NCI-H82 treated with DMSO at 0.1 percent for 48 hours (cell line): ENCODE measurements around the gene CSNK1G2.
"Not testable (repeated sequence)": the region's sequence is repeated elsewhere in the genome, so short reads cannot be mapped to it uniquely, and the experiment has no call there.

Source experiments
- DNase-seq: peaks from one replicate; lab custom pipeline; 2025; ENCODE audit not compliant: unreplicated experiment; lab: John Stamatoyannopoulos, UW

Gene CSNK1G2

DNA sequence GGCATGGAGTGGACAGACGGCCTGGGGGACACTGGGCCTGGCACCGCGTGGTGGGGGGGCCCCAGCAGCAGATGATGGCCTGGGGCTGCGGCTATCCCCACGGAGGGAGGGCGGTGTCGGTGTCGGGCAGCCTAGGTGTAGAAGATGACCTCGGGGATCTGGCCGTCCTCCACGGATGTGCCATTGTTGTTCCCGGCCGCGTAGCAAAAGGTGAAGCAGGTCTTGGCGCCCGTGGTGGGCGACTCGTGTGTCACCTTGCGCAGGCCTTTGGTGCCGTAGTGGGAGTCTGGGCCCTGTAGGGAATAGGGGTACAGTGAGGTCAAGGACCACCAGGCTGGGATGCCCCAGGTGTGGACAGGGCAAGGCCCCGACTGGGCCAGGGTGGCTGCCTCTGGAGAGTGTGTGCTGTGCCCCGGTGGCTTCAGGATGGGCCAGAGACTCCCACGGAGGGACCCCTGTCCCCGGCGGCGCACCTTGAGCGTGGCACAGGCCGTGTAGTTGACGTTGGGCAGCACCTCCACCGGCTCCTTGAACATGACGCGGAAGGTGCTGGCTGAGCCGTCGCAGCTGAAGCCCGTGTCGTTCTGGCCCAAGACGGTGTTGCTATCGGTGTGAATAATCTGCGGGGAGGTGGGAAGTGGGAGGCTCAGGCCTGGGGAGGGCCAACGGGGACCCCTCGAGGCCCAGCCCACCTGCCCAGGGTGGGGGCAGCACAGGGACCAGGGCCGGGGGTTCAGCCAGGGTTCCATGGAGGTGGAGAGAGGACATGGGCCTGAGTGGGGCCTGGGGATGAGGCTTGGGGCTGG lies 45.6 kb downstream of the CSNK1G2 start:
- DNase-seq = no peak

GRCh38 chr19:1987197-1988187 lies 46.5 kb downstream of the CSNK1G2 start:
- DNase-seq = no peak

DNA sequence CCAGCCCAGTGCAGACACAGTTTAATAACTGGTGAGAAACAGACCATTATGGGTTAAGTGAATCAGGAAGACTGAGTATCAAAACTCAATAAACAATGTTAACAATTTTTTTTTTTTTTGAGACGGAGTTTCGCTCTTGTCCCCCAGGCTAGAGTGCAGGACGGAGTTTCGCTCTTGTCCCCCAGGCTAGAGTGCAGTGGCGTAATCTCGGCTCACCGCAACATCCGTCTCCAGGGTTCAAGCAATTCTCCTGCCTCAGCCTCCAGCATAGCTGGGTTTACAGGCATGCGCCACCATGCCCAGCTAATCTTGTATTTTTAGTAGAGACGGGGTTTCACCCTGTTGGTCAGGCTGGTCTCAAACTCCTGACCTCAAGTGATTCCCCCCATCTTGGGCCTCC lies 47.5 kb downstream of the CSNK1G2 start:
- not testable (repeated sequence) for DNase-seq

DNA sequence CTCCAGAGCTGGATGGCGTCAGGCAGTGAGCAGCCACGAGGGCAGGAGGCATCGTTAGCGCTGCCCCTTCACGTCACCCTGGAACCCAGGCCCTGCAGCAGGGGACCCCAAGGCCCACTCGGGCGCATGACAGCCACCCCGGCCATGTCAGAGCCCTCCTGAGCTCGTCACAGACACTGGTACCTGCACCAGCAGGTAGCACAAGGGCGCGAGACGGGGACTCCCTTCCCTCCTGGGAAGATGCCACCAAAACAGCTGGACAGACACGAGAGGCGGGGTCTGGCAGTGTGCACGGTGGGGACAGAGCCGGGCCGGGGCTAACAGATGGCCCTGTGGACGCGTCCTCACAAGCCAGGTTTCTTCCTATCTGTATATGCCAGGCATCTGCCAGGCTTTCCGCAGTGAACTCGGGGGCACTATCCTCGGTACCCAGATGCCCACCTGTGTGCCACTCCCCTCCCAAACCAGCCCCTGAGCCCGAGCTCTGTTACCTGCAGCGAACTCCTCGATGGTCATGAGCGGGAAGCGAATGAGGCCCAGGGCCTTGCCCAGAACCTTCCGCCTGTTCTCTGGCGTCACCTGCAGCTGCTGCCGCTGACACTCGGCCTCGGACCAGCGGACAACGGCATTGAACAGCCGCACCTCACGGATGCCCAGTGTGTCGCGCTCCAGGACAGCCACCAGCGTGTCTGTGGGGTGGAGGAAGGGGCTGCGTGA lies 48.7 kb downstream of the CSNK1G2 start:
- DNase-seq = no peak

- no peak for DNase-seq
These were observed 49.5 kb downstream of the CSNK1G2 start for GRCh38 chr19:1990230-1991017.

DNA sequence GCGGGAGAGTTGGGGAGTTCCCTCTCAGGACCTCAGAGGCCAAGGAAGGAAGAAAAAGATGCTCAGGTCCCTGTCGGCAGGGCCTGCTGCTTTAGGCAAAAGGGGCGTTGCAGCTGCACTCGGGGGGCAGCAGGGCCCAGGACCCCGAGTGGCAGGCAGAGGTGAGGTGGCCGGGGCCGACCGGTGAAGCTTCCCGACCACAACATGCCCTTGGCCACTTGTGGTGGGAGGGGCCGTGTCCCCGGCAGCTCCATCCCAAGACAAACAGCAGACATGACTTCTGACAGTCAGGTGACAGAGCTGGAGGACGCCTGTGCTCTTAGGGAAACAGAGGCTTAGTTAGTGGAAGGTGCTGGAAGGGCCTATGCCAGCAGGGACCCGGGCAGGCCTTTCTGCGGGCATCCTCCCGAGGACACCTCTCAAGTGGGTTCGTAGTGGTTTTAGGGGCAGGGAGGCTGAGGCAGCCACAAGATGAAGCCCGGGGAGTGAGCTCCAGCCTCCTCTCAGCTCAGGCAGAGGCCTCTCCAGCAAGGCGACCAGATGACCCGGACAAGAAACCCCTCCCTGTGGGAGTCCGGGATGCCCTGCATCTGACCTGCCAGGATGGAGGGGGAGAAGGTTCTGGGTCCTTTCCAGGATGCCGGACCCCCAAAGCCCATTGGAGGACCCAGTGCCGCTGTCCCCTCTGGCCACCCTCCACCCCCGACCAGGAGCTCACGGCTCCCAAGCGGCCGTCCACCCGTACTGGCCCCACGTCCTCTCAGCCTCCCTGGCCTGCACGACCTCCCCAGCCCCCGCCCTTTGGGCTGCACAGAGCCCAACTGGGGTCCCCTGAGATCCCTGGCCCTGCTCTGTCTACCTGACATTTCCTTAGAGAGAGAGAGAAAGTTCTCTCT lies 50.3 kb downstream of the CSNK1G2 start:
- DNase-seq = no peak

GRCh38 chr19:1992759-1993260 lies 51.8 kb downstream of the CSNK1G2 start:
- DNase-seq = no peak

DNA sequence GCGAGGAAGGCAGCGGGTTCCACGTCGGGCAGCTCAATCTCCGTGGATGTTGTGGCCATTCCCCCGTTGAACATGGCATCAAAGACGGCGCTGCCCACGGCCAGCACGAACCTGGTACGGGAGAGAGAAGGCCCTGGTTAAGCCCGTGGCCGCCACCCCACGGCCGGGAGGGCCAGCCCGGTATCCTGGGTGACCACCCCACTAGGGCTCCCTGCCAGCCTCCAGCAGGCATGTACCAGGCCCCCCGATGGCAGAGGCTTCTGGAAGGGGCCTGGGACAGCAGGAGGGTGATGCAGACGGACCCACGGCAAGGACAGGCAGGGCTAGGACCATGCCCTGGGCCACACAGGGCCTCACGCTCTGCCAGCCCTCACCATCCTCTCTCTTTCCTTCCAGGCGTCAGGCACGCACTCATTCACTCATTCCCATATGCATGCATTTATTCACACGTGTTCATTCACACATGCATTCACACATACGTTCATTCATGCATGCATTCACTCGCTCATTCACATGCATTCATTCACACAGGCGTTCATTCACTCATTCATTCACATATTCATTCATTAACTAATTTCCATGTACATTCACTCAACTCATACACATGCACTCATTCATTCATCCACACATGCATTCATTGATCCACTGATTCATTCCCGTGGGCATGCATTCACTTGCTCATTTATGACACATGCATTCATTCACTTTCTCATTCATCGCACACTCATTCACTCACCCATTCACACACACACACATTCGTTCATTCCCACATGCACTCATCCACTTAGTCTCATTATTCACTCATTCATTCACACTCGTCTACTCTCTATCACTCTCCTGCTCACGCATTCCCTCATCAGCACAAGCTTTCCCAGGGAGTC lies 56.6 kb downstream of the CSNK1G2 start:
- DNase-seq = no peak

DNA sequence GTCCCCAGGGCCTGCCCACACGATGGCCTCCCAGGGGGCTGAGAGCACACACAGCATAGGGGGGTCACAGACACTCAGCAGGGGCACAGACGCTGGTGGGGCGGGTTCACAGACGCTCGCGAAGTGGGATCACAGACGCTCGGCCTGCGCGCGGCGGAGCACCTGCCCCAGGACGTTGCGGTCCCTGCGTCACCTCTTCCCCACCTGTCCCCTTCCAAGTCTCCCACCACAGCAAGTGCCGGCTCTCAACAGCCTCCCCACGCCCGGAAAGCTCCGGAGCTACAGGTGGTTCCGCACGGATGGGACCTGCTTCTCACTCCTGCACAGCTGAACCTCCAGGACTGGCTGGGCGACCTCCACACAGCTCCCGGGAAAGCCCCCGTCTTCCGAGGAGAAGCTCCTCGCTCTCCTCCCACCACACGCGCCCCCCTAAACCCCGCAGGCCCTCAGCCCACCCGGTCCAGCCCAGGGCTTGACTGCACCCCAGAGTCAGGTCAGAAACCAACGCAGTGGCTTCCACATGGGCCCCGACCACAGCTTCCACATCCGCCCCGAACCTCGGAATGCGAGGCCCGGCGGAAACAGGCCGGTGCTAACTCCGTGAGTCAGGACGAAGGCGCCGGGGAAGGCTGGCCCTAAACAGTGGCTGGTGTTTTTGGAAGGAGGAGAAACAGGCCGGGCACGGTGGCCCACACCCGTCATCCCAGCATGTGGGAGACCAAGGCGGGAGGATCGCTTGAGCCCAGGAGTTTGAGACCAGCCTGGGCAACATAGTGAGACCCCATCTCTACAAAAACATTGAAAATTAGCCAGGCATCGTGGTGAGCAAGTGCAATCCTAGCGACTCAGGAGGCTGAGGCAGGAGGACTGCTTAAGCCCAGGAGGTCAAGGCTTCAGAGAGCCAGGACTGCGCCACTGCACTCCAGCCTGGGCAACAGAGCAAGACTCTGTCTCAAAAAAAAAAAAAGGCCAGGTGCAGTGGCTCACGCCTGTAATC lies 58.0 kb downstream of the CSNK1G2 start:
- DNase-seq = no peak

- no peak for DNase-seq
These were observed 59.0 kb downstream of the CSNK1G2 start for GRCh38 chr19:1999856-2000515.

- no peak for DNase-seq
These were observed 62.9 kb downstream of the CSNK1G2 start for GRCh38 chr19:2003874-2004273.

DNA sequence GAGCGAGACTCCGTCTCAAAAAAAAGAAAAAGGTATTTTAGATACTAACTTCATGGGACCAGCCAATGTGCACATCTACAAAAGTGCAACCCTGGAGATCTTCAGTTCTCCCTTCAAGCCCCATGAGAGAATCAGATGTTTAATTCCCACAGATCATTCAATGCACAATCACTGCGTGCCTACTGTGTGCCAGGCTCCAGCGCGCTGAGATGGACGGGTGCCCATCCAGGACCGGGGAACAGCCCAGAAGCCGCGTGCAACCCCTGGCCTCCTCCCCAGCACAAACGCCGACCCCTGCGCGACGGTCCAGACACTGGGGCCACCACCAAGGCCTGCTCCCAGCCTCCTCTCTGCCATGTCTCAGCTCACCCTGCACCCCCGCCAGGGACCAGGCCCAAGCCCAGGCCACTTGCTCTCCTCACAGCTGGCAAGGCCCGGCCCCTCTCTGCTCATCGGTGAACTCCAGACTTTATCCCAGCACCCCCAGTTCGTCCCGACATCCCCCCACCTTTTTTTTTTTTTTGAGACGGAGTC lies 69.2 kb downstream of the CSNK1G2 start:
- no peak for DNase-seq

- DNase-seq = no peak
These were observed 70.2 kb downstream of the CSNK1G2 start for GRCh38 chr19:2011169-2011568.

DNA sequence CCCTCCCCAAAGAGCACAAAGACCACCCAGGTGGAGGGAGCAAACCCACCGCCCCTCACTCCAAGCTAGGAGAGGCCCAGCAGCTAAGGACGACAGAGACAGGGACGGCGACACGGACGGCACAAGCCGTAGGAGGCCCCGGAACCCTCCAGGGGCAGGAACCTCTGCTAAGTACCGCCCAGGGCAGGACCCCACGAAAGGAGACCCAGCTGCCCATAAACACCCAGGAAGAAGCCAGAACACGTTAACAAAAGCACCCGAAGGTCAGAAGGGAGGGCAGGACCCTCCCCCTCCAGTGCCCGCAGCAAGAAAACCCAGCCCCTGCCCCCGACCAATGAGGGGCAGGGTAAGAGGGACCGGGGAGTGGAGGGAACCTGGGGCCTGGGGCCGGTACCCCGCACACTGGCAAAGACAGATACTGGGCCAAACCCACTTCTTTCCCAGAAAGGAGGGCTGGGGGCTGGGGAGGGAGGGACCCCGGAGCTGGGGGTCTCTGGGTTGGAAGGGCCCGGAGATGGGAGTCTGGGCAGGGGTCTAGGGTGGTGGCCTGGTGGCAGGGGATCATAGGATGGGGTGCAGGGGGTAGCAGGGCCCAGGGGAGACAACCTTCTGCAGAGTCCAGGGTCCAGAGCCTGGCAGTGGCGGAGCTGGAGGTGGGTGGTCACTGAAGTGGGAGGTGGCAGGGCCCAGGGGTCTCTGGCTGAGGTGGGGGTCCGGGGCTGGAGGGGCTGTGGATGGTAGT lies 72.1 kb downstream of the CSNK1G2 start:
- no peak for DNase-seq

DNA sequence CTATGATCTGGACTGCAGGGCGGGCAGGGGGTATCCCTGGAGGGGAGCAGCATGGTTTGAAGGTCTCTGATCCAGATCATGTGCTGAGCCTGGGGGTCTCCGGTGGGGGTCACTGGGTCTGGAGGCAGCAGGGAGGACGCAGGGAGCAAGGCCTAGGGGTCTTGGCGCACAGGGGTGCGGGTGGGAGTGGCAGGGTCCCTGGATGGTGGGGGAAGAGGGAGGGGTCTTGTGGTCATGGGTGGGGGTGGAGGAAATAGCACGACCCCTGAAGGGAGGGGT lies 72.7 kb downstream of the CSNK1G2 start:
- no peak for DNase-seq

- DNase-seq = no peak
These were observed 73.2 kb downstream of the CSNK1G2 start for GRCh38 chr19:2014131-2014571.
